OCI-LY1 (cell line): ENCODE measurements around the gene FAT1.

Experiments used
- H2AFZ ChIP-seq: fragments of 200-600 bp; sonication (generic), shearing (Covaris generic); 2 replicates; pipeline ENCODE4 v1.6.0; 2014; ENCODE audit warnings: antibody characterized with exemption, mild to moderate bottlenecking, low read length
- H3F3A ChIP-seq: fragments of 200-600 bp; sonication (generic), shearing (Covaris generic); 2 replicates; pipeline ENCODE4 v1.6.0; 2014; ENCODE audit warnings: mild to moderate bottlenecking, antibody characterized with exemption, low read length, moderate library complexity; ENCODE audit not compliant: insufficient read depth
- H3K27ac ChIP-seq: fragments of 200-600 bp; sonication (generic); 2 replicates; pipeline ENCODE4 v1.5.1; 2014; ENCODE audit warnings: low read length, mixed run types, mild to moderate bottlenecking, low read depth; ENCODE audit not compliant: poor library complexity, severe bottlenecking
- H3K27me3 ChIP-seq: fragments of 200-600 bp; sonication (generic); 2 replicates; pipeline ENCODE4 v1.6.0; 2014; ENCODE audit warnings: antibody characterized with exemption, mild to moderate bottlenecking, low read length, moderate library complexity; ENCODE audit not compliant: insufficient read depth
- H3K36me3 ChIP-seq: fragments of 200-600 bp; sonication (generic); 2 replicates; pipeline ENCODE4 v1.6.1; 2014; ENCODE audit warnings: mild to moderate bottlenecking, antibody characterized with exemption, low read length, moderate library complexity, mixed read lengths; ENCODE audit not compliant: insufficient read depth
- H3K4me1 ChIP-seq: fragments of 200-600 bp; sonication (generic); 2 replicates; pipeline ENCODE4 v1.5.1; 2014; ENCODE audit warnings: mild to moderate bottlenecking, low read length, moderate library complexity; ENCODE audit not compliant: insufficient read depth, severe bottlenecking
- H3K4me2 ChIP-seq: fragments of 200-600 bp; sonication (generic), shearing (Covaris generic); 2 replicates; pipeline ENCODE4 v1.6.1; 2014; ENCODE audit warnings: low read length
- H3K4me3 ChIP-seq: fragments of 200-600 bp; sonication (generic); 2 replicates; pipeline ENCODE4 v1.5.1; 2014; ENCODE audit warnings: low read length, low read depth, mild to moderate bottlenecking, mixed read lengths; ENCODE audit not compliant: poor library complexity, severe bottlenecking
- H3K79me2 ChIP-seq: fragments of 200-600 bp; shearing (Covaris generic); 2 replicates; pipeline ENCODE4 v1.6.1; 2016; ENCODE audit warnings: mixed run types, low read length, mixed read lengths; ENCODE audit not compliant: insufficient read depth
- H3K9ac ChIP-seq: fragments of 200-600 bp; sonication (generic), shearing (Covaris generic); 2 replicates; pipeline ENCODE4 v1.6.1; 2014; ENCODE audit warnings: mild to moderate bottlenecking, low read length, mixed read lengths
- H3K9me2 ChIP-seq: fragments of 200-600 bp; sonication (generic), shearing (Covaris generic); 2 replicates; pipeline ENCODE4 v1.6.1; 2014; ENCODE audit warnings: low read depth, mild to moderate bottlenecking, low read length, mixed read lengths
- H3K9me3 ChIP-seq: fragments of 200-600 bp; shearing (Covaris generic); 2 replicates; pipeline ENCODE4 v1.6.1; 2014; ENCODE audit warnings: low read length, mixed read lengths
- H4K20me1 ChIP-seq: fragments of 200-600 bp; sonication (generic), shearing (Covaris generic); 2 replicates; pipeline ENCODE4 v1.6.0; 2016; ENCODE audit warnings: mild to moderate bottlenecking, low read length; ENCODE audit not compliant: insufficient read depth
- CTCF ChIP-seq: fragments of 200-600 bp; sonication (generic), shearing (Covaris generic); IDR thresholded peaks from 2 replicates; pipeline ENCODE4 v1.5.1; 2017; ENCODE audit warnings: mild to moderate bottlenecking, antibody characterized with exemption, low read length, moderate library complexity, mixed read lengths
- EZH2 ChIP-seq: fragments of 200-600 bp; sonication (generic), shearing (Covaris generic); IDR thresholded peaks from 2 replicates; pipeline ENCODE4 v1.8.0; 2017; ENCODE audit warnings: borderline replicate concordance, mixed run types, mild to moderate bottlenecking, antibody characterized with exemption, low read length, moderate library complexity, mixed read lengths

FAT1 gene

GRCh38 chr4:186570193-186570996 is 153.3 kb downstream of the FAT1 start:
- H3K9ac ChIP-seq: no peak overlapping the region
- no peaks in the 10 kb centered on the region for H4K20me1 ChIP-seq
- H2AFZ ChIP-seq: no peak overlapping the region
- no peak overlapping the region for H3K4me2 ChIP-seq
- H3K4me3 ChIP-seq: no peak overlapping the region
- H3F3A ChIP-seq: no peaks in the 10 kb centered on the region
- H3K9me2 ChIP-seq: no peaks in the 10 kb centered on the region
- H3K36me3 ChIP-seq: no peaks in the 10 kb centered on the region
- no peaks in the 10 kb centered on the region; the same call in 1 of the 2 replicates for H3K27me3 ChIP-seq
- H3K4me1 ChIP-seq: peaks cover 4% of the 10 kb centered on the region
- TF ChIP-seq CTCF (no peak), EZH2 (no peak)
- no peak overlapping the region for H3K27ac ChIP-seq
- no peaks in the 10 kb centered on the region for H3K79me2 ChIP-seq
- no peaks in the 10 kb centered on the region for H3K9me3 ChIP-seq

GRCh38 chr4:186569533-186570192 is 154.0 kb downstream of the FAT1 start:
- Histone ChIP-seq H3K27ac (no peak overlapping the region), H3K4me3 (no peak overlapping the region), H3K36me3 (no peaks in the 10 kb centered on the region), H3K9ac (no peak overlapping the region), H4K20me1 (no peaks in the 10 kb centered on the region), H3K27me3 (no peaks in the 10 kb centered on the region; the same call in 1 of the 2 replicates), H3K9me2 (no peaks in the 10 kb centered on the region), H3K4me1 (peaks cover 4% of the 10 kb centered on the region), H3K4me2 (no peak overlapping the region), H3F3A (no peaks in the 10 kb centered on the region), H2AFZ (no peak overlapping the region), H3K9me3 (no peaks in the 10 kb centered on the region), H3K79me2 (no peaks in the 10 kb centered on the region)
- TF ChIP-seq EZH2 (no peak), CTCF (no peak)

GRCh38 chr4:186566068-186566467 is 157.6 kb downstream of the FAT1 start:
- Histone ChIP-seq H3K4me3 (no peak overlapping the region), H3K4me2 (no peak overlapping the region), H3F3A (no peaks in the 10 kb centered on the region), H3K9ac (no peak overlapping the region), H3K9me3 (no peaks in the 10 kb centered on the region), H2AFZ (no peak overlapping the region), H3K4me1 (peaks cover 4% of the 10 kb centered on the region), H3K79me2 (no peaks in the 10 kb centered on the region), H4K20me1 (no peaks in the 10 kb centered on the region), H3K27ac (no peak overlapping the region), H3K36me3 (no peaks in the 10 kb centered on the region), H3K9me2 (no peaks in the 10 kb centered on the region), H3K27me3 (no peaks in the 10 kb centered on the region; the same call in 1 of the 2 replicates)
- TF ChIP-seq EZH2: no peak
- no peak for TF ChIP-seq CTCF
